NCI-H187 (cell line): Measurements from ENCODE around the gene MYO18A.

ENCODE experiments used
- DNase-seq, 2 experiments: peaks; one replicate each; lab custom pipeline; 2025; lab: John Stamatoyannopoulos, UW

MYO18A gene

DNA sequence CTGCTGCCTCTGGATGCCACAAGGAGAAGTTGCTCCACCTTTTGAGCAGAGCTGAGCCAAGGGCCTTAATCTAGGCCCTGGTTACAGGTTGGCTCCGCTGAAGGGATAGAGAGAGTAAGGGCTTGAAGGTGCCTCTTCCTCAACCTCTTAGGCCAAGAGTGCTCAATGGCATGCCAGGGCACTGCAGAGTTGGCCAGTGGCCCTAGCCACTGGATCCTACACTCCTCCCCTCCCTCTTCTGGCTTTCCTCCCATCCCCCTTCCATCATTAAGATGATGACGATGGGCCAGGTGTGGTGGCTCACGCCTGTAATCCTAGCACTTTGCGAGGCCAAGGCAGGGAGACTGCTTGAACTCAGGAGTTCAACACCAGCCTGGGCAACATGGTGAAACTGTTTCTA, 50.5 kb downstream of the MYO18A start:
- no peak for DNase-seq

DNA sequence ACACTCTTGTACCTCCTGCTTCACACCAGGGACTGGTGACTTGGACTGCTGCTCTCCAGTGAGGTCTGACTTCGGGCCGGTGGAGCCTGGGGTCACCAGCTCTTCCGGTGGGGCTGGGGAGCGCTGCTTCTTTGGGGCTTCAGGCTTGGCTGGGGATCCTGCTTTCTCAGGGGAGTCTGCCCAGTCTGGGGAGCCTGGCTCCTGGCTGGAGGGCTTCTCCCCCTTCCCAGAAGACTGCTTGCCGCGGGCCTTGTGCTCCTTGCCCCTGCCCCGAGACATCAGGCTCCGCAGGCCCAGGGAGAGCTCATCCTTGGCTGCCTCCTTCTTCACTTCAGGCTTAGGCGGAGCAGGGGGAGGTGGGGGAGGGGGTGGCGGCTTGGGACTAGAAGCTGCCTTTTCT, 52.4 kb downstream of the MYO18A start:
- DNase-seq, result no peak

DNA sequence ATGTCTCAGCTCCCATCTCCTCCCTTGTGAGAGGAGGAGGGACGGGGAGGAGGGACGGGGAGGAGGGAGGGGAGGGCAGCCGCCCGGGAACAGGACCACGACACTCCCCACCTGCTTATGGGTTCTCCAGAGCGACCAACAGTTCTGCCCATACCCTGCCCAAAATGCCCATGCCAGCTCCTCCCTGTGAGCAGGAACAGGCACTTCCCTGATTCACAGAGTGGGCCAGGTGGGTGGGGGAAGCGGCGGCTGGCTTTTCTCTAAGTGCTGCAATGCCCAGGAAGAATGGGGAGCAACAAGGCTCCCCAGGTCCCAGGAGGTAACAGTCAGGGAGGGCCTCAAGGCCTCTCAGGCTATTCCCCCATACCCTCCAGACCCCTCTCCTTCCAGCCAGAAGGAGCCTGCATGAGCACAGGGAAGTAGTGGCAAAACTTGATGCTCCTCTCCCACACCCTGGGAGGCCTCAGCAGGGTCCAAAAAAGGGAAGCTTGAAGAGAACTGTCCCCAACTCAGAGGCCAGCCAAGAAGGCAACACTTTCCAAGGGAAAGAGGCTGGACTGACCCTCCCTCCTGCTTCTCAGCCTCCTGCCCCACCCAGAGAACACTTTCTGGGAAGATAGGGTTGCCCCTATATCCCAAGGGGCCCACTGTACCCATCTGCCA, 53.8 kb downstream of the MYO18A start:
- no peak for DNase-seq

DNA sequence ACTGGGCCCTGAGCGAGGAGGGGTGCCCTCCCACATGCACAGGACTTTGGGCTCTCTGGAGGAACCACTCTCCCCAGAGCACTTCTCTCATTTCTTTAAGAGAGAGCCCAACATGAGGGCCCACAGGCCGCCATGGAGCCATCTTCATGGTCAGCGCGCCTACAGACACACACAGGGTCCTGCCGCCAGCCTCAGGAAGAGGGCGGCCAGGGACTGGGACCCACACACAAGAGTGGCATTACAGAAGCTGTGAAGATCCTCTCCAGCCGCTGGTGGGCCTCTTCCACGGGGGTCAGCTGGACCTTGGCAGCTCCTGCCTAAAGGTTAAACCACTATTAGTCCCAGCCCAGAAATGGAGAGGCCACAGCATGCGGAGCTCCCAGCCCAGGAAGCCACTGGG, 54.5 kb downstream of the MYO18A start:
- no peak for DNase-seq

DNA sequence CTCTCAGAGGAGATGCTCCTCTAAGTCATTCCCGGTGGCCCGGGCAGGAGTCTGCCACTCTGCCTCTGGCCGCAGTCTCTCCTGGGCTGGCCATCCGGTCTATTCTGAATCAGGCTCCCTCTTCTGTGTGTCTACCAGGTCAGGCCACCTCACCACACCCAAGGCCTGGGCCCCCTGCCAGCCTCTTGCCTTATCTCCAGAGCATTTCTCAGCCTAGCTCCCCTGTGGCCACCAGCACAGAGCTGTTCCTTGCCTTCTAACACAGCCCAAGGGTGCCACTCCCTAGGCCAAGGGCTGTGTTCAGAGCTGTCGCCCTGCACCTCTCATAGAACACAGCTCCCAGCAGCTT, 55.3 kb downstream of the MYO18A start:
- DNase-seq, result no peak

DNA sequence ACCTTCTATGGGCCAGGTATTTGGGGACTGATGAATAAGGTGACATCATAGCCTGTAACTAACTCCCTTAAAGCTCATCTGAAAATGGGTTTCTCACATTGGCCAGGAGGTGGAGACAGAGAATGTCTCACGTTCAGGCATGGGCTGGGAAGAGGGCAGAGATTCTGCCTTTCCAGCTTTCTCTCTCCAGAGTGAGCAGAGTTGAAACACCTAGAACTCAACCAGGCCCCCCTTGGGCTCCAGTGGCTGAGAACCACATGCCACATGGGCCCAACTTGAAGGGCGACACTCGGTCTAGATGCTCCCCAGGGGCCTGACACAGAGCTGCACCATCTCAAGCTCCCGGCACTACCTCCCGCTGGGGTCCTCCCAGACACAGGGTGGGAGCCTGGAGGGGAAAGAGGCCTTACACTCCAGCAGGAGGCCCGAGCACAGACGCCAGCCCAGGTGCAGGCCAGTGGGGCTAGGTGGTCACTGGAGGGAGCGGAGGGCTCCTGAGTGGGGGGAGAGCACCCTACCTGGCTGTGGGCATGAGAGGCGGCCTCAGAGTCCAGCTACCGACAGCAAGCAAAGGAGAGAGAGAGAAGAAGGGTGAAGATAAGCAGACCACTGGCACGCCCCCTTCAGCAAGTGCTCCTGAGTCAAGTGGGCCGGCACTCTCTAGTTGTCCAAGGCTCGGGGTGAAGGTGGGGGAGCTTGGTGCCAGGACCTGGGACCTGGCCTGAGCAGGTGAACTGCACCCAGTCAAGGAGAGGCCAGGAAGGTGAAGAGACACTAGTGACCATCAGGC, 55.9 kb downstream of the MYO18A start:
- no peak for DNase-seq

DNA sequence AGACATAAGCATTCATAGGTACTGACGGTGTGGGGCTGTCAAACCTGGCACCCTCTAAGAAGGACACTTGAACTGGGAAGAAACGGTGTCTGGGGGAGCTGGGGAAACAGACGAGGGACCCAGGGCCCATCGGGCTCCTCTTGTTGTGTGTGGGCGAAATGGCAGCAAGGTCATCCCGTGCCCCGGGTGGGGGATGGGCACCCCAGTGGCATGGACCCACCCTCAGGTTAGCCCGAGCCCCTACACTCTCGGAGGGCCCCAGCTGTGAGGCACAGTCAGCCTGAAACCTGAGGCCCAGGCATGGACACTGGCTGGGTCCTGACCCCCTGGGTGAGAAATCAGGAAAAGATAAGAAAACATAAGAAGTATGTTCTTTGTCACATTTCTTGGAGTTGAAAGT, 57.1 kb downstream of the MYO18A start:
- DNase-seq, result no peak

DNA sequence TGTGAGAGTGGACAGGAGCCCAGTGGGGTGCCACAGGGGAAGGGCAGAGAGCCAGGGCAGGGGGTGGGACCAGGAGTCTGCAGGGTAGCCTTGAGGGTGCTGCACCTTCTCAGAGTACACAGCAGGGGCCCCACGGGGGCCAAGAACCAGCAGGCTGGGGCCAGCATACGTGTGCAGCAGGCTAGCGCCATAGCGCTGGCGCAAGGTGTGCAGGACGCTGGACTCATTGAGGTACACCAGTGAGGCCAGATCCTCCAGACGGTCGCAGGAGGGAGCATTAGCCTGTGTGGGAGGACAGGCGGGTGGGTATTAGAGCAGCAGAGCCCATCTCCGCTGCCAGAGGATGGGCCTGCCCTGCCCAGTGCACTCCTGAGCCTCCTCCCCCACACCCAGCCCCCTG, 58.8 kb downstream of the MYO18A start:
- DNase-seq, result no peak

DNA sequence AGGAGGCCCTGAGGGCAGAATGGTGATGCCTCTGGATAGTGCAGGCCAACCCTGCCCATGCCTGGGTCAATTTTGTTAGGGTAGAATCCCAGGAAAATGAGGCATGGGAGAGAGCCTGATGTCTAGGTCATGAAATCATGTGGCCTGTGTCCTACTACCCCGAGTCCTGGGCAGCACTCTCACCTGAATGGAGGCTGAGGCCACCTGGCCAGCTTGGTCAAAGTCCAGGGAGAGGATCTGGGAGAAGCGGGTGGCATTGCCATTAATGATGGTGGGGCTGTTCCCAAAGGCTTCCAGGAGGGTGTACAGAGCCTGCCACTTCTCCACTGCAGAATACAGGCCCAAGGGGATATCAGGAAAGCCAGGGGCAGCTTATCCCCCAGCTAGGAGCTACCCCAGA, 59.8 kb downstream of the MYO18A start:
- DNase-seq, result no peak

DNA sequence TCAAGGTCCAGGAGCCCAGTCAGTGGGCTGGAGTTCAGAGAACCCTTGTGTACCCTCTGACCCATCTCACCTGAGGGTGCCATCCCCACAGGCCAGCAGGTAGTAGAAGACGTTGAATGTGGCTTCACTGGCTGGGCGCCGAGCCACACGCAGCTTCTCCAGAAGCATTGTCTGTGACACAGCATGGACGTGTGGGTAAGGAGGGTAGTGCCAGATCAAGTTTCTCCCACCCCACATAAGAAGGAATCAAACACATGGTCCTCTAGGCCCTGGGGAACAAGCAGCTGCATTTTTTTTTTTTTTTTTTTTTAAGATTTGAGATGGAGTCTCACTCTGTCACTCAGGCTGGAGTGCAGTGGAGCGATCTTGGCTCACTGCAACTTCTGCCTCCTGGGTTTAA, 60.9 kb downstream of the MYO18A start:
- no peak for DNase-seq

DNA sequence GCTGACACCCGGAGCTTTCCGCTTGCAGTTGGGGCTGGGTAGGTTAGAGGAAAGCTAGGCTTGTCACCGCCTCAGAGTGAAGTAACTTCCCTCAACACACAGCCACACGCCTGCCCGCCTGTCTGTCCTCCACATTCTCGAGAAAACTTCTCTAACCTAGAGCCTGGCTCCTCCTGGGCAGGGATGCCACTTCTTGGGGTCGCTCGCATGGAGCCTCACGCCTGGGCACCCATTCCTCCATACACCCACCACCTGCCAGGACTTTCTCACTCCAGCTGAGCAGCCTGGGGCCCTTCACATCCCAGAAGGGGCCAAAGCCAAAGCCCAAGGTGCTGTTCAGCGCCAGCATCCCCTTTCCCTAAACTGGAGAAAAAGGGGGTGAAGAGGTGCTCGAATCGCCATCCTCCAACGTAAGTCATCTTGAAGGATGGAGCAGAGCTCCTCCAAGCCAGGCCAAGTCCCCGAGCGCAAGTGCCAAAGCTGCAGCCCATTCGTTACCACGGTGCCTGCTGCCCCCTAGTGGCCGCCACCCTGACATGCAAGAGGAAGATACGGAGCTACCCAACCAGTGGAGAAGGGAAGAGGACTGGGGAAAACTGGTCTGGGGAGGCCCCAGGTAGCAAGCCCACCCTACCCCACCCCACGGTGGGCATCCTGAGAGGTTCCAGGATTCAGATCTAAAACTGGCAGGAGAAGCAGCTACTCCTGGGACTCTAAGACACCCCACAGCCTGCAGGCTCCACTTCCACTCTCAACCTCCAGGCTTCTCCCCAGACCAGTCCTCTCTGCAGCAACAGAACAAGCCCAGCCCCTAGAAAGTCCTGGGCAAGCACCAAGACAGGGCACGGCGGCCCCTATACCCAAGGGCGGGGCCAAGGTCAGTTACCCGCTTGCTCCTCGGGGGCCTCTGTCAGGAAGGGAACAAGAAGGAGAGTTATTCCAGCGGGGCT, 63.1 kb downstream of the MYO18A start:
- DNase-seq, result peak in 1 of 2 experiments; percentile 45

DNA sequence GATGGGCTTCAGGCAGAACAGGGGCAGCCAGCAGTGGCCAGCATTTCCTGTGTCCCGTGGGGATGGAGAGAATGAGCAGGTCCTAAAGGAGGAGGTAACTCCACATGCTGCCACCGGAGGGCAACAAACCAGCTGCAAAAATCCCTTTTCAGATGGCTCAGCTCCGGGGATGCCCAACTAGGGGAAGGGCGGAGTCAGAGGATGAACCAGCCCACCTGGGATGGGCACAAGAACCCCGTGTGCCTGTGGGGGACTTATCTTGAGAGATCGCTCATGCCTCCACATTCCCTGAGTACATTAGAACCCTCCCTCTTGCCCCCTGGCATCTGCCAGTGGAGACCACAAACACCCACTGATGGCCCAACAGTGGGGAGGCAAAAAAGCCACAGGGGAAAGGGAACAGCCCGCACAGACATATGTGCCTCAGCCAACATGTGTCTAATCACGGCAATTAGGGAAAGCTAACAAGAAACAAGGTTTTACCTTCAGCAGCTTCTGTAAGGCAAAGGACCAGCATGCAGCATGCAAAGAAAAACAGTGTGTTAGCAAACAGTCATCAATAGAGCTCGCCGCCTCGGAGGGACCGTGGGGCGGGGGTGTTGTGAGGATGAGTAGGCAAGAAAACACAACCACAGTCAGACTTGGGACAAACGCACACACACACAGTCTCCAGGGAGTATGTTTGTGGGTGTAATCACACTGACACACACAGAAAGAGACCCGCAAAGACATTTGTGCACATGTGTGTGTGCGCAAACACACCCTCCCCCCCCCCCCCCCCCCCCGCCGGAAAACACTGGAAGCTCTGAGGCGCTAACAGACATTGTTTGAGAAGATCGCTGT, 64.0 kb downstream of the MYO18A start:
- DNase-seq, result no peak

DNA sequence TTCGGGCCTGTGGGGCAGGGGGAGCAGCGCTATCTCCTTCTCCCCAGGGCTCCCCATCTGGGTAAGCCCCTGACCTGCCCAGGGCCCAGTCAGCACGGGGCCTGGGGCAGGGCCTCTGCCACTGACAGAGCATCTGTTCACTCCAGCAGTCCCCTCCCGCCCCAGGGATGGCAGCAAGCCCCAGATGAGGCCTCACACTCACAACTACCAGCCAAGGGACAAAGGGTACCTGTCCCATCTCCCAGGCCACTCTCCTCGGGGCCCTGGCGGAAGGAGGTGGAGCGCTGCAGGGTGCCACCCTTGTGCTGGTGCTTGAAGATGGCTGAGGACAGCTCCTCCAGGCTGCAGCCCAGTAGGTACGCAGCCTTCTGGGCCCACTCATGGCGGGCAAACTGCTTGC, 64.8 kb downstream of the MYO18A start:
- no peak for DNase-seq

DNA sequence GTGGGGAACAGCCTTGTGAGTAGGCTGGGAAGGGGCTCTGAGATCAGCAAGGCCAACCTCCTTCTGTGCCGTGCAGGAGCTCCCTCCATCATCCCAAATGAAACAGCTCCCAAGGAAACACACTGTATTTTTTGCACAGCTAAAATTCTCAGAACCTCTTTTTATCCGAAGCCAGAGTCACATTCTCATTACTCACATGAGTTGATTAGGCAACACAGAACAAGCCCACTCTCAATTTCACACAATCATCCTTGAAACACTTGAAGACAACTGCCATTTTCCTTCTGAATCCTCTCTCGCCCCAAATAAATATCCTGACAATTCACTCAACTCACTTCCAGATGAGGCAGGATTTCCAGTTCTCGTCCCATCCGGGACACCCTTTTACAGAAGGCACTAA, 66.1 kb downstream of the MYO18A start:
- DNase-seq, result no peak

DNA sequence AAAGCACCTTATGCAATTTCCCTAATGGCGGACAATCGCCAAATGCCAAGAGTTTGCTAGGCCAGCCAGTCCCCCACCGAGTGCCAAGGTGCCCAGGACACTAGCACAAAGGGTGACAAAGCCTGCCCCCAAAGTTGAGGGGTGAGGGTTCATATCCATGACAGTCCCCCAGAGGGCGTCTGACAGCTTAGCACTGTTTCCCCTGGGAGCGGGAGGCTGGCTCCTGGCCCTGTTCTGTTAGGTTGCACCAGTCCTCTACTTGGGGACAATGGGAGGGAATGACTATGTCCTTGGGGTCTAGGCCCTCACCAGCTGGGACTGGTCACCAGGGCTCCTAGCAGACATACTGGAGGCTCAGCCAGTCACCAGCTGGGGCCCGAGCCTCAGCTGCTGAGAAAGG, 66.9 kb downstream of the MYO18A start:
- DNase-seq, result no peak

DNA sequence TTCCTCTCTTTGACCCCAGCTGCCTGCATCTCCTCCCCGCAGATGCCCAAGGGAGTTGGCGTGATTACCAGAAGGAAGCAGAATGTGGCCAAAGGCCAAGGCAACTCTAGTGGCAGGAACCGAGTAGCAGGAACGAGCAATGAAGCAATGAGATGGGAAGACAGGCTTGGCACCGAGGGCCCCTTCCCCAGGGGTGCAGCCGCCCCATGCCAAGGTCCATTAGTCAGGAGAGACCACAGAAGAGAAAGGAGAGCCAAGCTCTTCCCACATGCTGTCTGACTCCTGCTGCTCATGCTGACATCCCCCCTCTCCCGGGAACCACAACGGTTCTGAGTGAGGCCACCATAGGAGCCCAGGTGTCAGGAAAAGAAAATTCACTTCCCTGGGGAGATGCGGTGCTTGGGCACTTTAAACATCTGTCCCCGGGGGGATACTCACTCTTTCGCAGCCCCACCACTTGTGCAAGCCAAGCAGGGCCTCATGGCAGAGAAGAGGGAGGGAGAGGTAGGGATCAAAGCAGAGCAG, 67.4 kb downstream of the MYO18A start:
- DNase-seq, result no peak

DNA sequence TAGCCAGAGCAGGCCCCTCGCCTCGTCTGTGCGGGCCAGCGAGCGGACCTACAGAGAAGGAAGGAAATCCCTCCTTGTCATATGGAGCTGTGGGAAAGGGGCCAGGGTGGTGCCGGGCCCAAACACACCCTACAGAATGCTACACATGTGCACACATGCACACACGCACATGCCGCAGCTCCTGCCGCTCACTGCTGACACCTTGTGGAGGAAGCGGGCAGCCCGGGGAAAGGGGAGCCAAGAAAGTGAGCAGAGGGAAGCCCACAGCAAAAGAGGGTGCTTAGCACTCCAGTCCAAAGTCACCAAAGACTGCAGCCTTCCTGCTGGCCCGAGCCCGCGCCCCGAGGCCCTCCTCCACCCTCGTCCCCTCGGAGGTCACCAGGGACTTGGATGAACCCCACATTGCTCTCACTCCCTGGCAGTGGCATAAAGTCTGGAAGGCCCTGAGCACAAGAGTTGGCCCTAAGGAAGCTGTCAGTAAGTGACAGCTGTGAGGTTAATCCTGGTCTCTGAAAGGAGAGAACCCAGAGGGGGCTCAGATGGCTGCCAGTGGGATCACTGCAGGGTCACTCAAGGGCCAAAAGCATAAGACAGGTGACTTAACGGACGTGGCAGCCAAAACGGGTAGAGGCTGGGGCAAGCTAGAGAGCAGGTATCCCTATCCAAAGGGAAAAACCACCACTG, 68.2 kb downstream of the MYO18A start:
- peak; percentile 11 to 39 for DNase-seq

DNA sequence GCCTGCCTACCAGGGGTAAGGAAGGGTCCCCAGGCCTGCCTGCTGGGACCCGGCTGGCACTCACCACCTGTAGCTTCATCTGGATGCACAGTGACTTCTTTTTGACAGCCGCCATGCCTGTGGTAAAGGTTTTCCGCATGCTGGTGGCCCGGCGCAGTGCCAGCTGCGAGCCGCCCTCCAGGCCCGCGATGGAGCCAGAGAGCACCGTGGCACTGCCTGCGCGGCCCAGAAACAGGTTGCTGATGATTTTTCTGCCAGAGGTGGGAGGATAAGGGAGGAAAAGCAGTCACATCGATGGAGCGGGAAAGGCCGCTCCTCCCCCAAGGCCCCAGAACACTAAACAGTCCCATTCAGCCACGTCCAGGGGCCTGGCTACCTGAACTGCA, 69.8 kb downstream of the MYO18A start:
- DNase-seq, result no peak

DNA sequence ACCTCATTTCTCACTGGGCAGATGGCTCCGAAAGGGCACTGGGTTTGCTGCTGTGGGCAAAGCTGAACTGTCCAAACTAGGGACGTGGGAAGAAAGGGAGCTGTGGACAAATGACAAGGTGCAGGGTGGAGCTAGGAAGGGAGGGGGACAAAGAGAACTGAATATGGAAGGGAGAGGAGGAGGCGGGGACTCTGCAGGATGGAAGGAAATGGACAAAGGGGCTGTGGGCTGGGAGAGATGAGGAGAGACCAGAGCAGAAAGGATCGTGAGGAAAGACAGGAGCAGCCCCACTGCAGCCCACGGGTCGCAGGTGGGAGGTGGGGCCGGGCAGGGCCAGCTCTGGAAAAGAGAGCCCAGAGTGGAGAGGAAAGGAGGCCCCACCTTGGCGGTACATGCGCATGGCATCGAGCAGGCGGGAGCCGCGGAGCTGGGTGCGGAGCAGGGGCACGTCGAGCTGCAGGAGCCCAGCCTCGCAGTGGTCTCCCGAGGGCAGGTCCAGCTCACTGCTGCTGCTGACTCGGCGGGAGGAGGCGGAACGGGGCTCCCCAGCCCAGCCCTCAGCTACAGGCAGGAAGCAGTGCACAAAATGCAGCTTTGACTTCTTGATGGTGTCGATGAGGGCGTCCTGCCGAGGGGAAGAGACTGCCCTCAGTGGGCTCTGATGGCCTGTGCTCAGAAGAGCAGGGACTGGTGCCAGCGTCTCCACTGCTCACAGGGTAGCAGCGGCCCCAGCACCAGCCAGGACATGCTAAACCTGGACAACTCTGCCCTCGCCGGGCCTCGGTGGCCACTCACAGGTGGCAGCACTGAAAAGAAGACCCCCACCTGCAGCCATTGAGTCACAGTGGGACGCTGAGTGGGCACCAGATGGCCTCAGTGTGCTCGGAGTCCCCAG, 70.5 kb downstream of the MYO18A start:
- no peak for DNase-seq
